Fibroblast of gingiva (primary cell): Measurements from ENCODE around the gene OR13J1.
"Not testable (repeated sequence)": the region's sequence is repeated elsewhere in the genome, so short reads cannot be mapped to it uniquely, and the experiment has no call there.

Experiments used
- DNase-seq: peaks from one replicate; pipeline ENCODE4 v3.0.0-alpha.2; 2011; ENCODE audit warnings: low read depth

The OR13J1 gene

DNA sequence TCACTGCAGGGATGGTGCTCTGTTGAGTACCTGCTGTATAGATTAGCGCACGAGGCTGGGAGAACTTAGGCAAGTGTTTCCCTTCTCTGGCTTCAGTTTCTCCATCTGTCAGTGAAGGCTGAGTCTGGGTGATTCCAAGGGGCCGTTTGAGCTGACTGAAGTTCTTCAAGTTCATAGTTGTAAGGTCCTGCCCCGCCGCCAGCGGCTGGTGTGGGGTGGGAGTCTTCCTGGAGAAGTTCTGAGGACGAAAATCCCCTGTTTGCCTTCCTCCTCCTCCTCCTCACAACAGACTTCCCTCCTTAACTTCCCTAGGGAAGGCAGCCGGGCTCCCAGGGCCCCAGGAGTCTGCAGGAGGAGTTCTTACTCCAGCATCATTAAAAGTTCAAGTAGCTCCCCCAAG, 34.1 kb upstream of the OR13J1 start:
- DNase-seq: no peak

DNA sequence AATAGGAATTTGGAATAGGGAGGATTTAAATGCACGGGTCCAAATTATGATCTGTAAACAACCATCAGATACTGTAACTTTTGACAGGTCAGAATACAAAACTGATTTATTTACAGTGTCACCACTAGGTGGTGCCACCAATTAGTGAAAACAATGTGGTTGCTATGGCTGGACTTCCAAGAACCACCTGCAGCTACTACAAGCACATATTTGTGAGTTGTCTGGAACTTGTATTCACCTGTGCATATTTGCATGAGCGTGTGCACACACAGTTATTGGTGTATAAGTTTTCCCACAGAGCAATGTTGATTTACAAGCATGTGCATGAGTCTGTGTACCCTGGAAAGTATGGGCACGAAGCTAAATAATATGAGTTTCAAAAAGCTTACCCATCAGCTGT, 32.8 kb upstream of the OR13J1 start:
- DNase-seq: peak; percentile 37

- no peak for DNase-seq
Measured at GRCh38 chr9:35899021-35899420, 28.8 kb upstream of the OR13J1 start.

GRCh38 chr9:35898337-35898736, 28.1 kb upstream of the OR13J1 start:
- no peak for DNase-seq

DNA sequence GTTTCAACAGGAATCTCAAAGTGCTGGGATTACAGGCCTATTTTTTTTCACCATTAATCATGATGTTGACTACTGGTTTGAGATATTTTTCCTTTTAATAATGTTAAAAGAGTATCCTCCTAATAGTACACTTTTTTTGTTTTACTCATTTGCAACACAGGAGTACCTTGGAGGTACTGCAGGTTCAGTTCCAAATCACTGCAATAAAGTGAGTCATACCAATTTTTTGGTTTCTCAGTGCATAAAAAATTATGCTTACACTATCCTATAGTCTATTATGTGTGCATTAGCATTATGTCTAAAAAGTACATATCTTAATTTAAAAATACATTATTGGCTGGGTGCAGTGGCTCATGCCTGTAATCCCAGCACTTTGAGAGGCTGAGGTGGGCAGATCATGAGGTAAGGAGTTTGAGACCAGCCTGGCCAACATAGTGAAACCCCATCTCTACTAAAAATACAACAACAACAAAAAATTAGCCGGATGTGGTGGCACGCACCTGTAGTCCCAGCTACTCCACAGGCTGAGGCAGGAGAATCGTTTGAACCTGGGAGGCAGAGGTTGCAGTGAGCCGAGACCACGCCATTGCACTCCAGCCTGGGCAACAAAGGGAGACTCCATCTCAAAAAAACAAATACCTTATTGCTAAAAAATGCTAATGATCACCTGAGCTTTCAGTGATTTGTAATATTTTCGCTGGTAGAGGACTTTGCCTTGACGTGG, 27.3 kb upstream of the OR13J1 start:
- not testable (repeated sequence) for DNase-seq

- DNase-seq: no peak
Measured at GRCh38 chr9:35896570-35896969, 26.4 kb upstream of the OR13J1 start.

- DNase-seq: no peak
Measured at GRCh38 chr9:35892051-35892450, 21.9 kb upstream of the OR13J1 start.

DNA sequence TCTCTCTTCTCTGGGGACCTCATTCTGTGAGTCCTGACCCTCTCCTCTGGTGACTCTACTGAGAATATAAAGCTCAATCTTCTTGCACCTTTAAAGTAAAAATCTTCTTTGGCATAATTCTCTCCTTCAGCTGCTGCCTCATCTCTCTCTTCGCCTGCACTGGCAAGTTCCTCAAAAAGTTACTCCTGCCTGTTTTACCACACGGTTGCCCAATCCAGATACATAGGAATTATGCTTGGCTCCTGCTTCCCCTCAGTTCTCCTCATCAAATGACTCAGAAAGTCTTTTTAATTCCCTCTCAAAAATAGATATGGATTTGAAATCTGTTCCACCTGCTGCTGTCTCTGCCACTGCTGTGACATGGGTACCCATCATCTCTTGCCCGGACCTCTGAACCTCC, 21.4 kb upstream of the OR13J1 start:
- peak; percentile 16 for DNase-seq

DNA sequence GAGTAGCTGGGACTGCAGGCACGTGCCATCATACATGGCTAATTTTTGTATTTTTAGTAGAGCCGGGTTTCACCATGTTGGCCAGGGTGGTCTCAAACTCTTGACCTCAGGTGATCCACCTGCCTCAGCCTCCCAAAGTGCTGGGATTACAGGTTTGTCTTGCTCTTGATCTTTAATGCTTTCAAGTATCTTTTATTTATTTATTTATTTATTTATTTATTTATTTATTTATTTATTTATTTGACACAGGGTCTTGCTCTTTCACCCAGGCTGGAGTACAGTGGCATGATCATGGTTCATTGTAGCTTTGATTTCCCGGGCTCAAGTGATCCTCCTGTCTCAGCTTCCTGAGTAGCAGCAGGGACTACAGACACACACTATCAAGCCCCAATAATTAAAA, 14.7 kb upstream of the OR13J1 start:
- DNase-seq: not testable (repeated sequence)

DNA sequence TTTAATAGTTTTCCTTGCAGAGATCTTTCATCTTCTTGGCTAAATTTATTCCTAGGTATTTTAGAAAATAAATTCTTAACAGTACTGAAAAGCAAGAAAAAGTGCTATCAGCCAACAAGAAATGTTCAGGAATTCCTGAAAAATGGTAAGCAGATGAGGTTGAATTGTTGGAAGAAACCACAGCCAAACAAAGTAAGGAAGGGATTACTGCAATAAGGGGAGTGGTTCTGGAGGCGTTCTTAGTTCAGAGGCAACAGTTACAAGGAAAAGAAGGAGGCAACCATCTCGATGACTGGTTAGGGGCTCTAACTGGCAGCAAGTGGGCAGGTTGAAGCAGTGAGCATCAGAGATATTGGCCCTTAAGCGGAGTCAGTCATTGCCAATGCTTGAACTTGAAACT, 12.8 kb upstream of the OR13J1 start:
- DNase-seq: no peak

- peak; percentile 55 for DNase-seq
Measured at GRCh38 chr9:35882263-35882848, 12.2 kb upstream of the OR13J1 start.

GRCh38 chr9:35872505-35872904, 2.3 kb upstream of the OR13J1 start:
- no peak for DNase-seq

DNA sequence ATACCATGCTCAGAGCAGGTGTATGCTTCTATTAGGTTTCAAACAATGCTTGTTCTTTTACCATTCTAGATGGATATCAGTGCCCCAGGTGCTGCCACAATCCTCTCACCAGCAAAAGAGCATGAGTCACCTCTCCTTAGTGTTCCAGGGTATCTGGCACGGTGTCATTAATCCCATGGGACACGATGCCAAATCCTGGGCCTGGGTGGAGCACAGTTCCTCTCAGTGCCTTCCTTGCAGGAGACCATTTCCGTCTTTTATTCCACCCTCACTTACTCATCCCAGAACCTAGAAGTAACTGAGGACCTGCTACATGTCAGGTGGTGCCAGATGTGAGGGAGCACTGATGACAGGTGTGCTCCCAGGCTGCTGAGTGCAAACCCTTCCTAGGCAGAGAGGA, 1.3 kb upstream of the OR13J1 start:
- no peak for DNase-seq

- no peak for DNase-seq
Measured at GRCh38 chr9:35869621-35870216, 482 bp downstream of the OR13J1 start.

GRCh38 chr9:35868933-35869332, 1.3 kb downstream of the OR13J1 start:
- DNase-seq: no peak

DNA sequence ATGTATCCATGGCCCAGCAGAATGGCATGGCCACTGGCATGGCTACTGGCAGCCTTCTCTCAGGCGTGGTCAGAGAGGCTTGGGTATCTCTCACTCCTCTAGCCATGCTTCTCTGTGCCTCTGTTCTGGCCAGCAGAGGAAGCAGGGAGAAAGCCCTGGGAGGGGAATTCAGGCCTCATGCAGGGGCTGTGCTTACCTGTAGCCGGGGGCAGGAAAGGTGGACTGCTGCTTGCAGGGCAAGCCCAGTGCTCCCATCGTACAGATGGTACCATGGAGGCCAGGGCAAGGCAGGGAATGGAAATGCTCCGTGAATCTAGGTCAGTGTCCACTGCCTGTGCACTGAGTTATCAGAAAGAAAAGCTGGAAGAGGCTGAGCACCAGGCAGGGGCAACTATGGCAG, 2.7 kb downstream of the OR13J1 start:
- no peak for DNase-seq

DNA sequence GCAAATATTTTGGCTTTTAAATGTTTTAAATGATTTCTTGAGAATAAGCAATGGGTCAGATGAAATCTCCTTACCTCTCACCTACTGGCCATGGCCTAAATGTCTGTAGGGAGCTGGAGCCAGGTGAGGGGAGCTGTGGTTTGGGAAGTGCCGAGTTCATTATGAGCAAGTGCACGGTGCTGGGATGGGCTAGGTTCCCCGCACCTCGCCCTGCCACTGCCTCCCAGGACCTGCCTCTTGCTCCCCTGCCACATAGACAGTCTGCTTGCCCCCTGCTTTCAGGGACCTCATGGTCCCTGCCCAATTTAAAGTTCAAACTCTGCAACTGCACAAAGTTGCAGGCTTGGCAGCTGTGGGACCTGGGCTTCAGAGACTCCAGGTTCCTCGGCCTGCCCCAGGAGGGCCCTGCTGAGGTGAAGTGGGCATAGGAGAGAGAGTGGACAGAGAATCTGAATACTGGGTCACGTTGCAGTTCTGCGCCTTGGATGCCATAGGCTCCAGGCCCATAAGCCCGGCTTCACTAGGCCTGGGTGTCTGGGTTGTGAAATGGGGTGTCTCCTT, 5.4 kb downstream of the OR13J1 start:
- no peak for DNase-seq

DNA sequence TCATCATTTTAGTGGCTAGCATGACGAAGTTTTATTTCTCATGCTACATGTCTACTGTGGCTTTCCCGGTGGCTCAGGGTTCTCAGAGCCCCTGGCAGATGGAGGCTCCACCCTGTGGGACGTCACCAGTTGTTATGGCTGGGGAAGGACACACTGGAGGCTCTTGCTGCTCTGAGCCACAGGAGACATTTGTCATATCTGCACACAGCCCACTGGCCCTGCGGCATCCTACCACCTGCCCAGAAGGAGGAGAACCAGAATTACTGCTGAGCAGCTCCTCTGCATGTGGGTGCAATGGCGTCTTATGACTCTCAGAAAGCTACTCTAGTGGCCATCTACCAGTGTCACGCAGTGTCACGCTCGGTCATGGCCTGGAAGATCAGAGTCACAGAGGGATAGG, 6.6 kb downstream of the OR13J1 start:
- no peak for DNase-seq

DNA sequence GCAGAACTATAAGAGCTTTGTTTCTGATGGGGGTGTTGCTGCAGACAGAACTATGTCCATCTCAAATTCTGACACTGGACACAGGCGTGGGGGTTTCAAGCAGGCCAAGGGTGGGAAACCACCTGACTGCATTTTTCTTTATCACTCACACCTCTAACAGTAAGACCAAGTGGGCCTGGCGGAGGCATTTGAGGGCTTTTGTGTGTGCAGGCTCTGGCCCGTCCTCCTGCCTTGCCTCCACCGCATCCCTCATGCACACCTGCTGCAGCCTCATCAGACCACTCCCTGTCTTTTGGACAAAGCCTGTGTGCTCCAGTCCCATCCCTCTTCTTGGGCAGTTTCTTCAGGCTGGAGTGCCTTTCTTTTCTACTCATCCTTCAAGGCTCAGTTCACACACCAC, 7.9 kb downstream of the OR13J1 start:
- no peak for DNase-seq

- DNase-seq: no peak
Measured at GRCh38 chr9:35861161-35861897, 8.9 kb downstream of the OR13J1 start.

- DNase-seq: no peak
Measured at GRCh38 chr9:35859990-35860339, 10.2 kb downstream of the OR13J1 start.

DNA sequence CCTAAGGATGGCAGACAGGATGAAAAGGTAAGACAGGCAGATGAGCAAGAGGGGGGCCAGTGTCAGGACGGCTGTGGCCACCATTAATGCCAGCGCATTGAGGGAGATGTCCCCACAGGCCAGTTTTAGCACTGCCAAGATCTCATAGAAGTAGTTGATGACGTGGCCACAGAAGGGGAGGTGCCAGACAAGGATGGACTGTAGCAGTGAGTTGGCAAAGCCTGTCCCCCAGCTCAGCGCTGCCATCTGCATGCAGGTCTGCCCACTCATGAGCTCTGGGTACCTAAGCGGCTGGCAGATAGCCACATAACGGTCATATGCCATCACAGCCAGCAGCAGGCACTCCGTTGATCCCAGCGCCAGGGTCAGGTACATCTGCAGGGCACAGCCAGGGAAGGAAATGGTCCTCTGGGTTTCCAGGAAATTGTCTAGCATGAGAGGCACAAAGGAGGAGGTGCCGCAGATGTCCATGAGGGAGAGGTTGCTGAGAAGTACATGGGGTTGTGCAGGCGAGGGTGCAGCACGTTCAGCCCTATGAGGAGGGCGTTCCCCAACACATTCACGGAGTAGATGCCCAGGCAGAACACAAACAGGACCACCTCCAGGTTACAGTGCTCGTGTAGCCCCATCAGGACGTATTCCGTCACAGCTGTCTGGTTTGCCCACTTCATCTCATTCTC, 10.8 kb downstream of the OR13J1 start:
- DNase-seq: peak; percentile 18
